GM21526 (cell line): ENCODE results near the gene TAOK2.
"Not testable (repeated sequence)": the region's sequence is repeated elsewhere in the genome, so short reads cannot be mapped to it uniquely, and the experiment has no call there.

Experiments
- ATAC-seq: cut with Tn5 transposase; IDR thresholded peaks from one replicate; pipeline ENCODE4 v1.9.1; 2021; ENCODE audit warnings: moderate library complexity; ENCODE audit not compliant: unreplicated experiment, low FRiP score

Gene TAOK2

GRCh38 chr16:29973384-29974246 lies at the start of gene TAOK2:
Gene TAOK2, plus strand, starts transcription at chr16:29973868. Its CDS starts 3,905 bp downstream, at chr16:29977773.
- ATAC-seq, result peak; percentile 87

- peak; percentile 4 for ATAC-seq
Observed at GRCh38 chr16:29925105-29925756, 48.4 kb upstream of the TAOK2 start.

GRCh38 chr16:29925781-29926710 lies 47.6 kb upstream of the TAOK2 start, which contains the start of gene KCTD13:
Gene KCTD13, minus strand, starts transcription at chr16:29926226. Its CDS starts 193 bp downstream, at chr16:29926033.
- peak; percentile 69 for ATAC-seq

DNA sequence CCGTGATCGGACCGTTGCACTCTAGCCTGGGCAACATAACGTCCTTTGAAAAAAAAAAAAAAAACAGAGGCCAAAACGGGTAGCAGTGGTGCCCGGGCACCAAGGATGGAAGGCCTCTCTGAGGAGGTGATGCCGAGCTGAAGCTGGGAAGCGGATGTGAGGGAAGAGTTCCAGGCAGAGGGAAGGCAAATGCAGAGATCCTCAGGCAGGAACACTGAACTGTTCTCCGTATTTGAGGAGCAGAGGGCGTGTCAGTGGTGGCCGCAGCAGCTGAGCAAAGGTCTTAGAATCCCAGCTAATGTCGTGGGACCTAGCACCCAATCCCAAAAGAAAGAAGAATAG lies 47.0 kb upstream of the TAOK2 start:
- peak; percentile 18 for ATAC-seq

GRCh38 chr16:29927070-29927905 lies 46.4 kb upstream of the TAOK2 start:
- ATAC-seq, result no peak

DNA sequence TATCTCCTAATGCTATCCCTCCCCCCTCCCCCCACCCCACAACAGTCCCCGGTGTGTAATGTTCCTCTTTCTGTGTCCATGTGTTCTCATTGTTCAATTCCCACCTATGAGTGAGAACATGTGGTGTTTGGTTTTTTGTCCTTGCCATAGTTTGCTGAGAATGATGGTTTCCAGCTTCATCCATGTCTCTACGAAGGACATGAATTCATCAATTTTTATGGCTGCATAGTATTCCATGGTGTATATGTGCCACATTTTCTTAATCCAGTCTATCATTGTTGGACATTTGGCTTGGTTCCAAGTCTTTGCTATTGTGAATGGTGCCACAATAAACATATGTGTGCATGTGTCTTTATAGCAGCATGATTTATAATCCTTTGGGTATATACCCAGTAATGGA lies 41.9 kb upstream of the TAOK2 start:
- ATAC-seq, result not testable (repeated sequence)

GRCh38 chr16:29940656-29941055 lies 33.0 kb upstream of the TAOK2 start:
- no peak for ATAC-seq

DNA sequence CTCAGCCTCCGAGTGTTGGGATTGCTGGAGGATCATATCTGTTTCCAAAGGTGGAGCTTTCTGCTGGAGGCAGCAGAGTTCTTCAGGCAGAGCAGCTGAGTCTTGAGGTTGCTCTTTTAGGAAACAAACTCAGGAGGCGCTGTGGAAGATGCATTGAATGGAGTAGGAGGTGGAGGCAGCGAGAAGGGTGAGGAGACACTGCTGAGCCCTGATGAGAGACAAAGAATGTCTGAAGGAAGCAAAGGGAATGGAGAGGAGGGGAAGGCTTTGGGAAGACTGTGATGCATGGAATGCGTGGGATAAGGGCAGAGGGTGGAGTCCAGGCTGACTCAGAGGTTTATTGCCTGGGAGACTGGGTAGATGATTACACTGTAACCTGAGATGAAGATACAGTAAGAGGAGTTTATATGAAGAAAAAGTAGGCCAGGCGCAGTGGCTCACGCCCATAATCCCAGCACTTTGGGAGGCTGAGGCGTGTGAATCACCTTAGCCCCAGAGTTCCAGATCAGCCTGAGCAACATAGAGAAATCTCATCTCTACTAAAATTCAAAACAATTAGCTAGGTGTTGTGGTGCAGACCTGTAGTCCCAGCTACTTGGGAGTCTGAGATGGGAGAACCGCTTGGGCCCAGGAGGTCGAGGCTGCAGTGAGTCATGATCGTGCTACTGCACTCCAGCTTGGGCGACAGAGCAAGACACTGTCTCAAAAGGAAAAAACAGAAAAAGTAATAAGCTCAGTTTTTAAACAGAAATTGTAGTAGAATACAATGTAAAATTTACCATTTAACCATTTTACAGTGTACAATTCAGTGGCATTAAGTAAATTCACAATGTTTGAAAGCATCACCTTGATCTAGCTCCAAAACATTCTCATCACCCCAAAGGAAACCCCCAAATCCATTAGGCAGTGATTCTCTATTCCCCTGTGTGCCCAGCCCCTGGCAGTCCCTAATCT lies 29.5 kb upstream of the TAOK2 start:
- ATAC-seq, result no peak

DNA sequence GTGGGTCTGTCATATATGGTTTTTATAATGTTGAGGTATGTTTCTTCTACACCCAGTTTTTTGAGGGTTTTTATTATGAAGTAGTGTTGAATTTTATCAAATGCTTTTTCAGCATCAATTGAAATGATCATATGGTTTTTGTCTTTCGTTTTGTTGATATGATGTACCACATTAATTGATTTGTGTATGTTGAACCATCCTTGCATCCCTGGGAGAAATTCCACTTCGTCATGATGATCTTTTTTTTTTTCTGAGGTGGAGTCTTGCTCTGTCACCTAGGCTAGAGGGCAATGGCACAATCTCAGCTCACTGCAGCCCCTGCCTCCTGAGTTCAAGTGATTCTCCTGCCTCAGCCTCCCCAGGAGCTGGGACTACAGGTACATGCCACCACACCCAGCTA lies 25.8 kb upstream of the TAOK2 start:
- no peak for ATAC-seq

DNA sequence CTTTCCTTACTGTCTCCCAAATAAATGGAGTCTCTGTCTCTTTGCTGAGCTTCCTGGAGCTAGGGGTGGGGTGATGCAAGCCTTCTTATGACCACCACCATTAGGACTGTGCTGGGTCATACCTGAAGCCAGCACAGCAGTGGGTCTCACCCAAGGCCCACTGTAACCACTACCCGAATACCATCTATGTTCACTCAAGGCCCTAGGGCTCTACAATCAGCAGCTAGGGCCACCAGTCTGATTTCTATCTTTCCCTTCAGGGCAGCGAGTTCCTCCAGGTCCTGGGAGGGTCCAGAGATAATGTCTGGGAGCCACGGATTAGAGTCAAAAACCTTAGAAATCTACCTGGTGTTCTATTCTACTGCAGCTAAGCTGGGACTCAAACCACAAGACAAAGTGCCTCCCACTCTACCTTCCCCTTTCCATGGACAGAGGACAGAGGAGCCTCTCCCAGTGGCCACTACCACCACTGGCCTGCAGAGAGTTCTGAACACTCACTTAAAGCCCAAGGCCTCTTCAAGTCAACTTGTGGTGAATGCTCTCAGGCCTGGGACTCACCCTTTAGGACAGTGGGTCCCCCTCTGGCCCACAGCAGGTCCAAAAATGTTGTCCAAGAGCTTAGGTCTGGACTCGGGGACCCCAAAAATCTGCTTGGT lies 22.7 kb upstream of the TAOK2 start:
- ATAC-seq, result no peak

DNA sequence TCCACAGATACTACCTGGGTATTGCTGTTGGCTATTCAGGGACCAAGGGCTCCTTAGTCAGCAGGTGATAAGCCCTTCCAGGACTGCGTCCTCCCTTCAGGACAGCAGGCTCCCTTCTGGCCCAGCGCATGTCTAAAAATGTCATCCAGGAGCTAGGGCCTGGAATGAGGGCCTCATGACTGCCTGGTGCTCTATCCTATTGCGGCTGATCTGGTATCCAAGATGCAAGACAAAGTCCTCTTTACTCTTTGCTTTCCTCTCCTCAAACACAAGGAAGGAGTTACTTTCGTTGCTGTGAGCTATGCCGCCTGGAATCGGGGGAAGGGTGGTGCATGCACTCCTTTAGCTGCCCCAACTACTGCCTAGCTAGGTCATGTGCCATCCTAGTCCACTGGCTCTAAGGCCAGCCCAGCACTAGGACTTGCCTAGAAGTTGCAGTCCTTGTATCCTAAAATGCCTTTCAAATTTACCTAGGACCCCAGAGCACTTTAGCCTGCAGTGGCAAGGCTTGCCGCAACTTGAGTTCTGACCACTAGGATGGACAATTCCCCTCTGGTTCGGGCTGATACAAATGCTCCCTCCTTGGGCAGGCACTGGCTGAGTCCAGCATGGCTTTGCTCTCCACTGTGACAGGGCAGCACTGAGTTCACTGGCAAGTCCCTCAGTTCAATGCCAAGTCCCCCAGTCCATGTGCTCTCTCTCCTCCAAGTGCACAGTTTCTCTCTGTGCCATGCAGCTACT lies 21.9 kb upstream of the TAOK2 start:
- no peak for ATAC-seq

GRCh38 chr16:29958756-29959155 lies 14.9 kb upstream of the TAOK2 start:
- no peak for ATAC-seq

DNA sequence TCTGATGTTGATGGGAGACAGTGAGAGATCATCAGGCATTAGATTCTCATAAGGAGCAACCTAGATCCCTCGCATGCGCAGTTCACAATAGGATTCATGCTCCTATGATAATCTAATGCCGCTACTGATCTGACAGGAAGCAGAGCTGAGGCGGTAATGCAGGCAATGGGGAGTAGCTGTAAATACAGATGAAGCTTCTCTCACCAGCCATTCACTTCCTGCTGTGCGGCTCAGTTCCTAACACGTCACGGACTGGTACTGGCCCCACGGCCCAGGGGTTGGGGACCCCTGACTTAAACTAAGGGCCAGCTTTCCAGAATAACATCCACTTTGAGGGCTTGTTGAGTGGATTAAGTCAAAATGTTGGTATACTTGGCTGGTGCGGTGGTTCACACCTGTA lies 14.4 kb upstream of the TAOK2 start:
- no peak for ATAC-seq

- ATAC-seq, result not testable (repeated sequence)
Observed at GRCh38 chr16:29959821-29960220, 13.8 kb upstream of the TAOK2 start.

DNA sequence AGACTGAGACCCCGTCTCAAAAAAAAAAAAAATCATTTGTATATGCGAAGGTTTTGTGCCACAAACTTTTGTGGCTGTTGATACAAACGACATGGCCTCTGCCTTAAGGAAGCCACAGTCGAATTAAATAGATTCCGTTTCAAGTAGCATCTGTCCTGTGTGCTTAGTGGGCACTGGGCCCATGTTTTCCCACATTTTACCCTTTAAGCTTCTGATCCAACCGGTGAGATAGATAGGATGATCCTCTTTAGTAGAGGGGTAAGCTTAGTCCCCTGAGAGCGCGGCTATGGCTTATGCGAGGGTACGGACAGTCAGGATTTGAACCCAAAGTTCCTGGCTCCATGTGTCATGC lies 12.6 kb upstream of the TAOK2 start:
- no peak for ATAC-seq

DNA sequence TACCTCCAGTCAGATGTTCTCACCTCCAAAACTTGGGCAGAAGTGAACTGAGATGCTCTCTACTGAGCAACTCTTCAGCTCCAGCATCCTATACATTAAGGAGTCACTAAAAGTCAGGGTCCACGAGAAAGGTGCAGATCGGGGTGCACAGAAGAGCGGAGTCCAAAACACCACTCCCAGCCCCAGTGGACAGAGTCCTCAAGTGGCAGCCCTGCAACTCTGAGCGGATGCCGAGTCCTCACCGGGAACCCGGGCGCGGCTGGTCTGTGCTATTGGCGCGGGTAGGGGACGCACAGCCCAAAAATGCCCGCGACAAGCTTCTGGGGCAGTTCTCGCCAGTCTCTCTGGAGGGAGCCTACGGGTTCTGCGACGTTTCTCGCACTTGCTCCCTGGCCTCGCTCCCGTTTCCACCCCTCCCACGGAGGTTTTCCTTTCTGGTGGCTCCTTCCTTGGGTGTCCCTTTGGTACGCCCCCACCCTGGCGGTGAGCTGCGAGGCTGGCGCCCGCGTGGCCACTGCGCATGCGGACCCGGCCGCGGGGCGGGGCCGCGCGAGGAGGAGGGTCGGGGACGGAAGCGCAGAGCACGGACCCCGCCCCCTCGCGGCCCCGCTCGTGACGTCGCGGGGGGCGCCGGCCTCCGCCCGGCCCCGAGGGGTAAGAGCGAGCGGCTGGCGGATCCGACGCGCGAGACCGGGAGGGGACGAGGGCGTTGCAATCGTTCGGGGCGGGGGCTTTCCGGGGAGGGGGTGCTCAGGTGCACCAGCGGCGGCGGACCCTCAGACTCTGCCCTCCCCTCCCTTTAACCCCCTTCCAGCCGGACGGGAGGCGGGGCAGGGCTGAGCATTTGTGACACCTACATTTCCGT lies 12.0 kb upstream of the TAOK2 start, which contains the start of gene TMEM219:
TSS of gene TMEM219 (plus strand) at position 601 of the 865 bp plus-strand sequence. CDS start 1,065 bp downstream, outside the sequence.
- peak; percentile 79 for ATAC-seq
